Dermis microvascular lymphatic vessel endothelial cell (primary cell): ENCODE data around the gene CNNM1. TPM values are rescaled to one million over a fixed set of nuclear protein-coding genes. Genes with fewer than 3 reads are reported as not detected.

Source experiments
- DNase-seq, 2 donors: peaks; one replicate each; pipeline versions ENCODE4 v3.0.0 to v3.0.0-alpha.2; 2010; ENCODE audit warnings: low read depth in 2 of 2
- total RNA-seq: library from RNA; depleted of rRNA; stranded (reverse); fragments of >200 nt; gene quantifications from 2 replicates; pipeline ENCODE4 v1.2.1, GENCODE V29; 2014

Gene CNNM1
- total RNA-seq, 1 donor from 2014 or later: not detected

- DNase-seq: no peak
These were observed 8.2 kb downstream of the CNNM1 start for GRCh38 chr10:99337311-99337811.

GRCh38 chr10:99337901-99338300 is 8.7 kb downstream of the CNNM1 start:
- DNase-seq: no peak

- DNase-seq: no peak
These were observed 9.9 kb downstream of the CNNM1 start for GRCh38 chr10:99339077-99339476.

- DNase-seq: no peak
These were observed 10.4 kb downstream of the CNNM1 start for GRCh38 chr10:99339563-99340047.

DNA sequence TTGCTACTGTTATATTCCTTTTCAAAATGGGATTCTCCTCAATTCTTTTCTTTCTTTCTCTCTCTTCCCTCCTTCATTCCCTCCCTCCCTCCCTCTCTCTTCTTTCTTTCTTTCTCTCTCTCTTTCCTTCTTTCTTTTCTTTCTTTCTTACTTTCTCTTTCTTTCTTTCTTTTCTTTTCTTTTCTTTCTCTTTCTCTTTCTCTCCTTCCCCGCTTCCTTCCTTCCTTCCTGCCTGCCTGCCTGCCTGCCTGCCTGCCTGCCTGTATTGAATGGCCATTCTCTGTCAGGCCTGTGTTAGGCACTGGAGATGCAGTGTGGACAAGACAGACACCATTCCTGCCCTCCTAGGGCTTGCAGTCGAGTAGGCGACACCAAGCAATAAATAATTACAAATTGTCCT is 11.5 kb downstream of the CNNM1 start:
- no peak for DNase-seq

GRCh38 chr10:99341248-99341647 is 12.1 kb downstream of the CNNM1 start:
- no peak for DNase-seq

DNA sequence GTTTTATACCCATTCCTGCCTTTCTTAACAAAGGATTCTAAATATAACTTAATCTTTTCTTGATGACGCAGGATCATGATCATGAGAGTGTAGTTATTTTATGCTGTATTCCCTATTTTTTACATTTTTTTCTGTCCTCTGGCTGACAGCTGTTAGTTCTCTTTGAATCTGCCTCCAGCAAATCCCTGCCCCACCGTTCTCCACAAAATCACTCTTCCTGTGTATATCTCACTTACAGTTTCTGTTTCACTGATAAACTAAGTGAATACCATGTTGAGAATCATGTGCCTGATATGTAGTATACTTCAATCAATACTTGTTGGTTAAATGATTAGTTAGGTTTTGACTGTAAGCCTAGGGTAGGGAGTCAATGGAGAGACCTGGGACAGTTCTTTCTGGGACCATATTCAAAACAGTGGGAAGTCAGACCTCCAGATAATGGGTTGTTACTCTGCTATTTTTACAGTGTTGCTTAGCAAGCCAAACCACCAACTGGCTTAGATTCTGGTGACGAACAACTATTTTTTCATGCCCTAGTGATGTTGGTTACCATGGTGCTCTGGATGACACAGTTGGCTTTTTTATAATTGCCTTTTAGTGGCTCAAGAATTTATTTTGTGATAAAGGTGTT is 12.8 kb downstream of the CNNM1 start:
- no peak for DNase-seq

DNA sequence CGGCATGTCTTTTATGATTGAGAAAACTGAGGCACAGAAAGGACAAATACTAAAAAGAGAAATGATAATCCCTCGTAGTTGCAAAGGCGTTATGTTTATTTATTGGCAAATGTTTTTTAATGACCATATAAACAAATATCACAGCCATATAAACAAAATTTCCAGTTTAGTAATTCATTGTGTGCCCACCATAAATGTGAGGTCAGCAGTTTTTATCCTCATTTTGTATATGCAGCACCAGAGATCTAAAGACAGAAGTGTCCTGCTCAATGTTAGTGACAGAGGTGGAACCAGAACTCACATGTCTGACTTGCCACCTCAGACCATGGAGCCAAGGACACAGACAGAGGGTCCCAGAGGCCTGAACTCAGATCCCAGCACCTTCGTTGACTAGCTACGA is 14.1 kb downstream of the CNNM1 start:
- DNase-seq: no peak

DNA sequence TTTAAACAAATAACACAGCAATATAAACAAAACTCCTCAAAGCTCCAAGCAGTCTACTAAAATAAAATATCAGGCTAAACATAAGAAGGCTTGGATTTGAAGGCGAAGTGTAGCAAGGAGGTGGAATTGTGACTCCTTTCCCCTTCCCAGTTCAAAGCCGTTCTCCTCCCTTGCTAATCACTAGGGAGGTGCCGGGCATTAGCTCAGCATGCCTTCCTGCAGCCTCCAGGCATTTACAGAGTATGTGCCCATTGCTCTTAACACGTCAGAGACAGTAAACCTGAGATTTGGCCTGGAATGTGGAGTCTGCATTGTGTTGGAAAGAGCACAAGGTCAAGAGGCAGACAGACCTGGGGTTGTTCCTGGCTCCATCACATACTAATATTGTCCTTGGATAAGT is 15.6 kb downstream of the CNNM1 start:
- no peak for DNase-seq

- DNase-seq: no peak
These were observed 16.2 kb downstream of the CNNM1 start for GRCh38 chr10:99345350-99345749.

- no peak for DNase-seq
These were observed 17.1 kb downstream of the CNNM1 start for GRCh38 chr10:99346247-99346646.

DNA sequence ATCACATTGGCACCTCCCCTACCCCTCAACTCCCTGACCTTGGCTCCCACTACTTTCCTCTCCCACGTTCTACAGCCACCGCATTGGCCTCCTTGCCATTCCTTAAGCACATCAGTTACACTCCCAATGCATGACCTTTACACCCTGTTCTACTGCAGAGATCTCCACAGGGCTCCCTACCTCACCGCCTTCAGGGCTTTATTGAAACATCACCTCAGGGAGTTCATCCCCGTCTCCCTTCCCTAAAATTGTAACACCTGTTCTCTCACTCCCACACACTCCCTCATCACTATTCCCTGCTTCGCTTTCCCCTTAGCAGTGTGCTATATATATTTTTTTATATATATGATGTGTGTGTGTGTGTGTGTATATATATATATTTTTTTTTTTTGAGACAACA is 18.5 kb downstream of the CNNM1 start:
- no peak for DNase-seq

- DNase-seq: no peak
These were observed 24.0 kb downstream of the CNNM1 start for GRCh38 chr10:99353182-99353581.

GRCh38 chr10:99357691-99358090 is 28.5 kb downstream of the CNNM1 start:
- no peak for DNase-seq

DNA sequence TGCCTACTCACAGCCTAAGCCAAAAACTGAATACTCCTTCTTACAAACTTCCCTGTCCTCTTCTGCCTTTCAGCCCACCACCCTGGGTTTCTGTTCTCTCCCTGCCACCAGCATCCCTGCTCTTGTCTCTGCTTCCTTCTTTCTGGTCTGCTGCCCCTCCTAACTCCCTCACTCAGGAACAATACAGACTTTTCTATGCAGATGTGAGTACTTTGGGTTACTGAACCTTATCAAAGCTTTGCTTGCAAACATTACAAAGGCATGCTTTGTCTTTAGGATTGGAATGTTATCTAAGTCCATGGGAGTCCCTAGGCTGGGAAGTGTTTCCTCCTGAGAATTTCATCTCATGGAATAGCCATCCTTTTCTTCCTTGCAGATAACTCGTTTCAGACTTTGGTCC is 28.9 kb downstream of the CNNM1 start:
- no peak for DNase-seq

DNA sequence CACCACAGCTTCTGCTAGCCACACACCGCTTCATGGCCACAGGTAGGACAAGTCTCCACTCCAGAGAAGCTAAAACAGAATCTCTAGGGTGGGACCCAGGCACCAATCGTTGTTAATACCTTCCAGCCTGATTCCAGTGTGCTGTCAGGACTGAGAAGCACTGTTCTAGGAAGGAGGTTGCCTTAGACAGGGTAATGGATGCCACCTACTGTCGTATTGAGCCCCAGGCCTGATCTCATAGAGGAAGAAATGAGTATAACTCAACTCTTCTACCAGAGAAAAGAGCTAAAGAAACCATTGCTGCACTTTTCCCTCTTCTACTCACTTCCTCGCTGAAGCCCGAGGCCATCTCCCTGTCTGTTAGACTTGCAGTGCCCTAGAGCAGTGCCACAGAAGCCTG is 31.8 kb downstream of the CNNM1 start:
- DNase-seq: no peak

- DNase-seq: no peak
These were observed 35.0 kb downstream of the CNNM1 start for GRCh38 chr10:99364125-99364524.

DNA sequence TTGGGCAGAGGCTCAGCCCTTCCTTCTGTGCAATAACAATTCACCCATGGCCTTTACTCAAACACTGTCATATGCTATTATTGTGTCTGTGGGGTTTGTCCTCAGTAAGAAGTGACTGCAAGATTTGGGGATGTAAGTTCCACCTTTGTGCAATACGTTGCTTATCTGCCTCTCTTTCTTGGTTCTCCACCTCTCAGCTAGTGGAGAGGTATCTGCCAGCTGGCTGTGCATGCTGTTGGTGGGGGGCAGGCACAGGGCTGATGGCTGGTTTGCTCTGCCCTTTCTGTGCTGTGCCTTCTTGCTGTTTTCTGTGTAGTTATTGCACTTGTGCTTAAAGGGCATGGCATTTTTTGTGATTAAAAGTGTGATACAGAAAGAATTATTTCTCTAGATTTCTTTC is 36.2 kb downstream of the CNNM1 start:
- no peak for DNase-seq

GRCh38 chr10:99365736-99366135 is 36.6 kb downstream of the CNNM1 start:
- DNase-seq: no peak

DNA sequence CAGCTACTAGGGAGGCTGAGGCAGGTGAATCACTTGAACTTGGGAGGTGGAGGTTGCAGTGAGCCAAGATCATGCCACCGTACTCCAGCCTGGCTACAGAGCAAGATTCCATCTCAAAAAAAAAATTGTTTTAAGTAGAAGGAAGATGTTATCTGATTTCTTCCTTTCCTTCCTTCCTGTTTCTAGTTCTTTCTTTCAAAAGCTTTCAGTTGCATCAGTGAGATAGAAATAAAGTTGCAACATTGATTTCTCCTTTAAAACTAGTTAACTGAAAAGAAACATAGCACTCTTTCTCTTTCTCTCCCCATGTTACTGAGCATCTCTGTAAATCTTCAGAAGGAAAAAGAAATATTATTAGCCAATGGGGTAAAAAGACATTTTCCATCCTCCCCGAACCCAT is 37.5 kb downstream of the CNNM1 start:
- no peak for DNase-seq

GRCh38 chr10:99368646-99369045 is 39.5 kb downstream of the CNNM1 start:
- no peak for DNase-seq

DNA sequence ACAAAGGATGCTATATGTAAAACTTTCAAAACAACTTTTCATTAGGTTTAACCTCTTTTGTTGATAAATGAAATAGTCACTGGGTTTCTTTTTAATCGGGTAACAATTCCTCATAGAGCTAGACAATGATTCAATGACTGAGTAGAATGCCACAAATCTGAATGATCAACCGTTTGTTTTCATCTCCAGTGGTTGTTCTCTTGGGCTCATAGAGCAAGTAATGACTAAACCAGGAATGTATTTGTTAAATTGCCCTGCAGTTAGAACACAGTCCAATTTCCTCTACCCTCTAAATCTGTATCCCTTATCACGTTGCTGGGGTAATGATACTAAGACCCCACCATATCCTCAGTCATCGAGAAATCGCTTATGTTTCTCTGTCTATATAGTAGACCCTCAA is 40.0 kb downstream of the CNNM1 start:
- no peak for DNase-seq

- DNase-seq: no peak
These were observed 40.4 kb downstream of the CNNM1 start for GRCh38 chr10:99369551-99369950.

DNA sequence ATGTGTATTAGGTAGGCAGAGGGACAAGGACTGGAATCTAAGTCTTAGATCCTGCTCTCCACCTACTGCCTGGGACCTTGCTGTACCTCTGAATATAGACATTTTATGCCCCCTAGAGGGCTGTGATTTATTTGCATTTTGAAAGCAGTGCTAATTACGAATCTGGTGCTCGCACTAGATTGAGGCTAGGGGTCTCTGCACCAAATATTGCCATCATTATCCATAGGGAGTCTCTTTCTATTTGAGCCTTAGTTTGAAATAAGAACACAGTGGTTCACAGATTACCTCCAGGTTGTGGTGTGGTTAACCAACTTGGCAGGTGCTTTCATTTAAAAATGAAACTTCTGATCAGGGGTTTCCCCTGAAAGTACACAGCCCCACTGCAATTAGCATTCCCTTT is 41.8 kb downstream of the CNNM1 start:
- DNase-seq: peak; percentile 2 to 29
